Stomach (tissue), 9 donors: Measurements from ENCODE around the gene MAST4. TPM values are rescaled to one million over a fixed set of nuclear protein-coding genes. Genes with fewer than 3 reads are reported as not detected.

Experiments used
- DNase-seq, 2 donors: peaks; one replicate each; pipeline versions ENCODE4 v3.0.0 to v3.0.0-alpha.2; 2013 to 2019
- H3K27ac ChIP-seq, 5 donors: fragments of 200-600 bp in 4 of 5; sonication (generic) in 4 of 5; one replicate each; pipeline ENCODE4 v1.5.1; 2013 to 2019; ENCODE audit warnings: mild to moderate bottlenecking in 1 of 5, moderate library complexity in 1 of 5
- H3K27me3 ChIP-seq, 3 donors: fragments of 200-600 bp; sonication (generic); one replicate each; pipeline ENCODE4 v1.5.1; 2017 to 2019; ENCODE audit warnings: mixed run types in 1 of 3
- H3K36me3 ChIP-seq, 4 donors: fragments of 200-600 bp; sonication (generic); 1 replicate in 3 of 4; 2 replicates in 1 of 4; pipeline ENCODE4 v1.5.1; 2016 to 2019
- H3K4me1 ChIP-seq, 4 donors: fragments of 200-600 bp; sonication (generic); one replicate each; pipeline ENCODE4 v1.5.1; 2016 to 2019
- H3K4me3 ChIP-seq, 4 donors: fragments of 200-600 bp; sonication (generic) in 3 of 4; one replicate each; pipeline ENCODE4 v1.5.1; 2016 to 2019; ENCODE audit warnings: mild to moderate bottlenecking in 1 of 4
- H3K9me3 ChIP-seq, 4 donors: fragments of 200-600 bp; sonication (generic); one replicate each; pipeline ENCODE4 v1.5.1; 2016 to 2019
- CTCF ChIP-seq, 7 experiments: fragments of 450-650 bp in 4 of 7; fragments of 200-600 bp in 3 of 7; sonication (generic) in 3 of 7; IDR thresholded peaks; one replicate each; pipeline ENCODE4 v1.5.1; 2016 to 2019; ENCODE audit warnings: antibody characterized with exemption in 7 of 7, control low read depth in 2 of 7, mild to moderate bottlenecking in 1 of 7
- EP300 ChIP-seq: sonication (generic); formaldehyde crosslinking; IDR thresholded peaks from one replicate; pipeline ENCODE4 v1.6.1; 2017; ENCODE audit warnings: antibody characterized with exemption
- POLR2A ChIP-seq, 4 donors: fragments of 450-650 bp; IDR thresholded peaks; one replicate each; pipeline ENCODE4 v1.6.1; 2016; ENCODE audit warnings: antibody characterized with exemption in 4 of 4, control low read depth in 2 of 4, mild to moderate bottlenecking in 1 of 4, moderate library complexity in 1 of 4
- POLR2AphosphoS5 ChIP-seq, 3 donors: sonication (generic); formaldehyde crosslinking; IDR thresholded peaks; one replicate each; pipeline ENCODE4 v1.6.1; 2016; ENCODE audit warnings: antibody characterized with exemption in 3 of 3
- WGBS, 5 donors: extraction: QIAGEN DNeasy Blood & Tissue Kit in 3 of 5; methylation state at CpG; one replicate each; pipeline versions ENCODE4 v1.1.5 to v1.1.7; 2013 to 2018; 5-methylcytosine and 5-hydroxymethylcytosine counted together
- intact Hi-C: fragments of 100-400 bp; cut with DNase I; formaldehyde crosslinking; loops from one replicate; pipeline ENCODE4 v1.15.1; 2023; ENCODE audit warnings: low total_unique reads
- polyA plus RNA-seq, 3 donors: library from polyadenylated mRNA; stranded (reverse); fragments of 200-250 nt; gene quantifications; one replicate each; pipeline ENCODE4 v1.2.3, GENCODE V29; 2013
- total RNA-seq, 5 donors: library from RNA; depleted of rRNA; stranded (reverse); fragments of >200 nt; gene quantifications; one replicate each; pipeline versions ENCODE4 v1.1.0 to v1.2.3, GENCODE V29; 2014 to 2016
- donor health status: healthy with polysubstance abuse.
- donor health status: Bipolar disorder and iron deficiency.
- donor health status: healthy.

The MAST4 gene
- total and polyA plus RNA-seq, 8 donors = 1.5 to 52.5 (median 32.1) TPM

- Histone ChIP-seq H3K27me3 (no peaks in the 10 kb centered on the region), H3K27ac (no peak overlapping the region), H3K36me3 (no peaks in the 10 kb centered on the region), H3K4me3 (no peak overlapping the region), H3K9me3 (no peaks in the 10 kb centered on the region), H3K4me1 (no peaks in the 10 kb centered on the region)
- no peak for DNase-seq
- intact Hi-C loops = no loop called here
- 93 to 100% (median 95%) methylated on average over 1 of the region's 1 CpG for WGBS, 5 donors
- TF ChIP-seq CTCF (IDR thresholded peaks at IDR 0.05) = no peak
- TF ChIP-seq POLR2AphosphoS5 (IDR thresholded peaks at IDR 0.05) = no peak
- no peak for TF ChIP-seq POLR2A (IDR thresholded peaks at IDR 0.05)
- no peak for TF ChIP-seq EP300
These were observed 356.0 kb downstream of the MAST4 start for GRCh38 chr5:66952153-66952552.

GRCh38 chr5:66956439-66956838 lies 360.2 kb downstream of the MAST4 start:
- no peak for TF ChIP-seq CTCF (IDR thresholded peaks at IDR 0.05)
- DNase-seq = no peak
- Histone ChIP-seq H3K4me1 (peaks cover 10 to 27% (median 17%) of the 10 kb centered on the region in 4 donors), H3K4me3 (no peak overlapping the region), H3K27me3 (no peaks in the 10 kb centered on the region), H3K9me3 (no peaks in the 10 kb centered on the region), H3K27ac (no peak overlapping the region), H3K36me3 (no peaks in the 10 kb centered on the region)
- intact Hi-C loops = no loop called here
- WGBS, 5 donors = 93 to 96% (median 95%) methylated on average over 4 of the region's 4 CpGs

GRCh38 chr5:66958201-66958979 lies 362.2 kb downstream of the MAST4 start:
- peak overlapping the region; percentile 24 to 36 (median 30) for H3K4me3 ChIP-seq
- DNase-seq = peak in 1 of 2 donors; percentile 66
- peaks cover 10 to 30% (median 22%) of the 10 kb centered on the region in 4 donors for H3K4me1 ChIP-seq
- no peaks in the 10 kb centered on the region for H3K27me3 ChIP-seq
- H3K27ac ChIP-seq = peak overlapping the region in 4 of 5 donors; percentile 22 to 69 (median 46)
- intact Hi-C loops = no loop called here
- no peaks in the 10 kb centered on the region for H3K9me3 ChIP-seq
- 60 to 71% (median 65%) methylated on average over 10 of the region's 10 CpGs for WGBS, 5 donors
- TF ChIP-seq CTCF (IDR thresholded peaks at IDR 0.05) = no peak
- TF ChIP-seq EP300 = no peak
- TF ChIP-seq POLR2A (IDR thresholded peaks at IDR 0.05) = no peak
- no peak for TF ChIP-seq POLR2AphosphoS5 (IDR thresholded peaks at IDR 0.05)
- no peaks in the 10 kb centered on the region for H3K36me3 ChIP-seq

- peak in 1 of 2 donors; percentile 64 for DNase-seq
- no peaks in the 10 kb centered on the region for H3K27me3 ChIP-seq
- H3K27ac ChIP-seq = peak overlapping the region; percentile 22 to 69 (median 39)
- no peaks in the 10 kb centered on the region for H3K9me3 ChIP-seq
- TF ChIP-seq EP300 (no peak), CTCF (IDR thresholded peaks at IDR 0.05) (no peak), POLR2A (IDR thresholded peaks at IDR 0.05) (no peak), POLR2AphosphoS5 (IDR thresholded peaks at IDR 0.05) (no peak)
- peaks cover 10 to 34% (median 26%) of the 10 kb centered on the region in 4 donors for H3K4me1 ChIP-seq
- intact Hi-C loops = no loop called here
- H3K4me3 ChIP-seq = peak overlapping the region; percentile 24 to 36 (median 30)
- 29 to 47% (median 30%) methylated on average over 11 of the region's 11 CpGs for WGBS, 5 donors
- no peaks in the 10 kb centered on the region for H3K36me3 ChIP-seq
These were observed 362.9 kb downstream of the MAST4 start for GRCh38 chr5:66958980-66959641.
